CD8-positive, alpha-beta memory T cell (primary cell): ENCODE results near the gene KDM2B. TPM values are rescaled to one million over a fixed set of nuclear protein-coding genes. Genes with fewer than 3 reads are reported as not detected.

Experiments
- CTCF ChIA-PET: fragments of 350-600 bp; sonication (Branson Sonifier 250); formaldehyde crosslinking; loops from one replicate; lab custom pipeline; 2021; ENCODE audit warnings: antibody characterized with exemption; lab: Charles Lee
- POLR2A ChIA-PET: fragments of 350-600 bp; sonication (Branson Sonifier 250); formaldehyde crosslinking; loops from one replicate; lab custom pipeline; 2021; ENCODE audit warnings: antibody characterized with exemption; lab: Charles Lee
- DNase-seq, 5 donors: peaks; one replicate each; pipeline versions ENCODE4 v3.0.0 to v3.0.0-alpha.2; 2020 to 2022; ENCODE audit warnings: mixed read lengths in 1 of 5
- H3K27ac ChIP-seq: one replicate; pipeline ENCODE4 v1.7.0; 2013; ENCODE audit warnings: low read depth, mild to moderate bottlenecking, low read length, moderate library complexity
- H3K27me3 ChIP-seq: 2 replicates; pipeline ENCODE4 v1.7.0; 2013; ENCODE audit warnings: low read length, mild to moderate bottlenecking; ENCODE audit not compliant: insufficient read depth, poor library complexity, severe bottlenecking
- H3K36me3 ChIP-seq: 2 replicates; pipeline ENCODE4 v1.7.0; 2013; ENCODE audit warnings: mild to moderate bottlenecking, low read length, moderate library complexity; ENCODE audit not compliant: insufficient read depth
- H3K4me1 ChIP-seq: 2 replicates; pipeline ENCODE4 v1.7.0; 2013; ENCODE audit warnings: mild to moderate bottlenecking, low read length, moderate library complexity; ENCODE audit not compliant: insufficient read depth
- H3K4me3 ChIP-seq: 2 replicates; pipeline ENCODE4 v1.7.0; 2013; ENCODE audit warnings: mild to moderate bottlenecking, low read length
- H3K9me3 ChIP-seq: 2 replicates; pipeline ENCODE4 v1.7.0; 2013; ENCODE audit warnings: mild to moderate bottlenecking, low read length
- H3K27ac Mint-ChIP-seq, 8 donors: one replicate each; pipeline ENCODE4 v1.8.0; 2020 to 2021; ENCODE audit warnings: mixed read lengths in 8 of 8, mild to moderate bottlenecking in 6 of 8, inconsistent platforms in 3 of 8, moderate library complexity in 3 of 8
- H3K27me3 Mint-ChIP-seq, 2 donors: one replicate each; pipeline ENCODE4 v1.8.0; 2020 to 2021; ENCODE audit warnings: mixed read lengths in 2 of 2, mild to moderate bottlenecking in 1 of 2, moderate library complexity in 1 of 2
- H3K36me3 Mint-ChIP-seq, 3 donors: one replicate each; pipeline ENCODE4 v1.8.0; 2020 to 2021; ENCODE audit warnings: mixed read lengths in 3 of 3, inconsistent platforms in 1 of 3, mild to moderate bottlenecking in 1 of 3
- H3K4me1 Mint-ChIP-seq, 3 donors: one replicate each; pipeline ENCODE4 v1.8.0; 2020 to 2021; ENCODE audit warnings: mixed read lengths in 3 of 3, inconsistent platforms in 1 of 3, mild to moderate bottlenecking in 1 of 3
- H3K4me3 Mint-ChIP-seq, 7 donors: one replicate each; pipeline ENCODE4 v1.8.0; 2020 to 2021; ENCODE audit warnings: mixed read lengths in 7 of 7, mild to moderate bottlenecking in 6 of 7, moderate library complexity in 4 of 7, inconsistent platforms in 2 of 7
- H3K9me3 Mint-ChIP-seq, 5 donors: one replicate each; pipeline ENCODE4 v1.8.0; 2020 to 2022; ENCODE audit warnings: mixed read lengths in 5 of 5, mild to moderate bottlenecking in 3 of 5, moderate library complexity in 2 of 5, inconsistent platforms in 1 of 5
- polyA plus RNA-seq: library from polyadenylated mRNA; unstranded; fragments of 300-500 nt; fragmentation: Illumina TruSeq; gene quantifications from one replicate; pipeline ENCODE4 v1.2.3, GENCODE V29; 2021
- total RNA-seq, 2 experiments: library from RNA; stranded (reverse); gene quantifications; one replicate each; pipeline ENCODE4 v1.2.3, GENCODE V29; 2021

KDM2B gene
- total and polyA plus RNA-seq, 3 experiments from 2014 or later: 18.3 to 64.0 (median 63.2) TPM

DNA sequence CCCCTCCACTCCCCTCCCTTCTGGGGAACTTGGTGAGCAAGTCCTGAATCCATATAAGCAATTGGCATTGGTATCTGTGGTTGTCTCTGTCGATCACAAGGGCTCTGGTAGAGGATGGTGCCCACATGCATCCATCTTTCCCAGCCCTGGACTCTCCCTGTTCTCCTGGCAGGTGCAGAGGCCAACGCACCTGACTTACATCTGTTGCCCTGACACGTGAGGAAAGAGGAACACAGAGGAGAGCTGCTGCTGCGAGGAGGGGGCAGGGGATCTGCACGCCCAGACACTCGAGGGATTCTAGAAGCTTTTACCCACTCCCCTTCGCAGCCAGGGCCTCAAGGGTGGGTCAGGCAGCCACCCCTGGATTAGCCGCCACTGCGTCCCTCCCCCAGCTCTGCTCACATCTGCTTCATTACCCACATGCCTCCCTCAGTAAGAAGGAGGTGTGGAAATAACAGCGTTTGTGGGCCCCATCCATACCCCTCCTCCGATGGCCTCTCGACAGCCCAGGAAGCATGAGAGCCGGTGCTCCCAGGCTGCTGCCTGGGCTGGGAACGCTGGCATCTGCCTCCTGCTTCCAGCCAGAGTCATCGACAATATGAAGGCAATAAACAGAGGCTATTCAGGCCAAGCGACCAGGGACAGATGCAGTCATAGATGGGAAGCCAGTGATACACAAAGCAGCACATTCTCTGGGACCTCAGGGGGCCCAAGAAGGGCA lies 56.5 kb downstream of the KDM2B start:
- H3K9me3 Mint-ChIP-seq: no peaks in the 10 kb centered on the region
- H3K4me1 Mint-ChIP-seq: peaks cover 7 to 25% (median 9%) of the 10 kb centered on the region in 3 donors
- peaks cover 0 to 2% of the 10 kb centered on the region in 2 donors for H3K27me3 Mint-ChIP-seq
- H3K36me3 Mint-ChIP-seq: peaks cover 0 to 60% (median 3%) of the 10 kb centered on the region in 3 donors
- H3K4me3 Mint-ChIP-seq: no peak overlapping the region
- DNase-seq: no peak
- Histone ChIP-seq H3K4me1 (no peaks in the 10 kb centered on the region), H3K9me3 (no peaks in the 10 kb centered on the region), H3K4me3 (no peak overlapping the region), H3K27ac (no peak overlapping the region), H3K27me3 (no peaks in the 10 kb centered on the region), H3K36me3 (peaks cover 4% of the 10 kb centered on the region)
- CTCF ChIA-PET: interaction anchor here (1.3 kb wide), 1 partner anchor 15 kb away, joined by 3 read pairs; no protein-coding TSS in a partner anchor
- peak overlapping the region in 5 of 8 donors; percentile 6 to 85 (median 43) for H3K27ac Mint-ChIP-seq
- POLR2A ChIA-PET: no interaction called here

DNA sequence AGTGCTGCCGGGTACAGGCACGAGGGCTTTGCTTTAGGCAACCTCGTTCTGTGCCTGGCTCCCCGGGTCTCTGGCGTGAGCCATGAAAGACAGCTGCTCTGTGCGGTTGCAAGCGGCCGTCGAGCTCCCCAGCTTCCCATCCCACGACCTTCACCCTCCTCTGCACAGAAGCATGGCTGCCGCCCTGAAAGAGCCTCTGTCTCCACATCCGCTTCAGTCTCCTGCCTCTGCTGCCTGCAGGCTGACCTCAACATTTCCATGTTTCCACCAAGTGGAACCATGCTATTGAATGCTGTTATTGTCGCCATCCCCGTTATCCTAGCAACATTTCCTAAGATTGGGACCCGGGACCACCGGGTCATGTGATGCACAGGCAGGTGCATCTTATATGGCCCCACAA lies 57.1 kb downstream of the KDM2B start:
- H3K27me3 Mint-ChIP-seq: peaks cover 0 to 2% of the 10 kb centered on the region in 2 donors
- POLR2A ChIA-PET: no interaction called here

DNA sequence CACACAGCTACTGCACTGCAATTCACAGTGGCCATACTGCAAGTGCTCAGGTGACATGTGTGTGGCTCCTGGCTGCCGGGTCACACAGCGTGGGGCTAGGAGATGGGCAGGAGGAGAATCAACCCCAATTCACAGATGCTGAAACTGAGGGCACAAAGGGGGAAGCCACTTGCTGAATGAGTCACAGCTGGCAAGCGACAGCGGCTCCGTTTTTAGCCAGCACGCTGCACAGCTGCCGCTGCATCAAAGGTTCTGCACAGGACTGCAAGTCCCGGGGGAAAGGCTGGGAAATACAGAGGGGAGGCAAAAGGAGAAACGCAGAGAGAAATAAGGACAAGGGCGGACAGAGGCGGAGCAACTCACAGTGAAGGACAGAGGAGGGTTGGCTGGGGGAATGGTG lies 57.9 kb downstream of the KDM2B start:
- Histone ChIP-seq H3K4me1 (no peaks in the 10 kb centered on the region), H3K36me3 (peaks cover 2% of the 10 kb centered on the region), H3K27ac (no peak overlapping the region), H3K4me3 (no peak overlapping the region), H3K9me3 (no peaks in the 10 kb centered on the region), H3K27me3 (no peaks in the 10 kb centered on the region)
- CTCF ChIA-PET: no interaction called here
- POLR2A ChIA-PET: interaction anchor here (0.5 kb wide), 1 partner anchor 125 kb away, joined by 4 read pairs; no protein-coding TSS in a partner anchor
- Mint-ChIP-seq H3K27ac (peak overlapping the region in 2 of 8 donors; percentile 58 to 78), H3K27me3 (peaks cover 0 to 2% of the 10 kb centered on the region in 2 donors), H3K36me3 (peaks cover 0 to 58% (median 4%) of the 10 kb centered on the region in 3 donors), H3K9me3 (no peaks in the 10 kb centered on the region), H3K4me3 (no peak overlapping the region), H3K4me1 (peaks cover 3 to 18% (median 4%) of the 10 kb centered on the region in 3 donors)
- DNase-seq: no peak

More for the DNA sequence above, 57.1 kb downstream of the KDM2B start:
- Mint-ChIP-seq H3K9me3 (no peaks in the 10 kb centered on the region), H3K4me3 (no peak overlapping the region), H3K4me1 (peaks cover 3 to 19% (median 6%) of the 10 kb centered on the region in 3 donors), H3K36me3 (peaks cover 0 to 60% (median 4%) of the 10 kb centered on the region in 3 donors), H3K27ac (peak overlapping the region in 3 of 8 donors; percentile 39 to 85 (median 72))
- no peaks in the 10 kb centered on the region for H3K27me3 ChIP-seq
- CTCF ChIA-PET: no interaction called here
- H3K4me1 ChIP-seq: no peaks in the 10 kb centered on the region
- no peak overlapping the region for H3K27ac ChIP-seq
- no peak overlapping the region for H3K4me3 ChIP-seq
- H3K9me3 ChIP-seq: no peaks in the 10 kb centered on the region
- DNase-seq: no peak
- peaks cover 4% of the 10 kb centered on the region for H3K36me3 ChIP-seq

DNA sequence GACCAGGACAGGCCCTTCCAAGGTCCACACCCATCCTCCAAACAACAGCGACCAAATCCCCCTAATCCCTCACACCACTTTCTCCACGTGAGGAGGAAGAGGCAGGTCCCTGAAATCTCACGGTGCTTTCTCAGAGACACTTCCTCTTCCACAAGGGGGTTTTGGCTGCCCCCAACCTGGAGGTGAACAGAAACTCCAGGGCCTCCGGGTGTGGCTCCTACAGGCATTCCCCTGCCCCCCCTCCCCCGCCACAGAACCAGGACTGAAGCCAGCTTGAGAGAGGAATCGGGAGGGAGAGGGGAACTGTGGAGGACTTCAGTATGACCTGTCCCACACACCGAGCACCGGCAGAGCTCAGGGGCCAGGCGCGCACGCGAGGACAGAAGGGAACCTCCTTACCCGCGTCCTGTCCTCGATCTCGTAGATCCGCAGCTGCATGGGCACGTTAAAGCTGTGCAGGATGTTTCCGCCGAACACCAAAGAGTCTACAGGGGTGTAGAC lies 60.2 kb downstream of the KDM2B start:
- no peak overlapping the region for H3K4me3 Mint-ChIP-seq
- no peaks in the 10 kb centered on the region for H3K27me3 ChIP-seq
- no peaks in the 10 kb centered on the region for H3K4me1 ChIP-seq
- no peak overlapping the region for H3K27ac ChIP-seq
- POLR2A ChIA-PET: no interaction called here
- peaks cover 0 to 58% (median 4%) of the 10 kb centered on the region in 3 donors for H3K36me3 Mint-ChIP-seq
- H3K4me3 ChIP-seq: no peak overlapping the region
- no peaks in the 10 kb centered on the region for H3K9me3 ChIP-seq
- H3K36me3 ChIP-seq: no peaks in the 10 kb centered on the region
- no peaks in the 10 kb centered on the region for H3K9me3 Mint-ChIP-seq
- DNase-seq: no peak
- H3K4me1 Mint-ChIP-seq: peaks cover 3 to 23% (median 11%) of the 10 kb centered on the region in 3 donors
- CTCF ChIA-PET: interaction anchor here (1.0 kb wide), 1 partner anchor 13 kb away, joined by 3 read pairs; no protein-coding TSS in a partner anchor
- H3K27me3 Mint-ChIP-seq: peaks cover 0 to 2% of the 10 kb centered on the region in 2 donors
- peak overlapping the region in 1 of 8 donors; percentile 70 for H3K27ac Mint-ChIP-seq

DNA sequence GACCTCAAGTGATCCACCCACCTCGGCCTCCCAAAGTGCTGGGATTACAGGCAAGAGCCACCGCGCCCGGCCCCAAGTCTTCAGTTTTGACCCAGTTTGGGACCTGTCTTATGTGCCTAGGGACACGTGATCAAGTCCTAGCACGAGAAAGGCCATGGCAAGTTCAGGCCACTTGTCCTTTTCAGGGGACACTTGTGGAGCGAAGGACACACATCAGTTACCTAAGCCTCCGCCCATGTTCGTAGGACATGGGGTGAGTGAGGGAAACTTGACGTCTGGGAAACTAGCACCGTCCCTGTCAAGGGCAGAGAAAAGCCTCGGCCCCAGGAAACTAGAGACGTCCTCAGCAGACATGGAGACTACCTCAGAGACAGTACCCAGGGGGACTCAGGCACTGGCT lies 60.7 kb downstream of the KDM2B start:
- ChIA-PET CTCF (no interaction called here), POLR2A (no interaction called here)
- H3K27me3 Mint-ChIP-seq: peaks cover 0 to 2% of the 10 kb centered on the region in 2 donors
- no peaks in the 10 kb centered on the region for H3K27me3 ChIP-seq
- H3K27ac ChIP-seq: no peak overlapping the region
- peaks cover 0 to 56% (median 4%) of the 10 kb centered on the region in 3 donors for H3K36me3 Mint-ChIP-seq
- DNase-seq: no peak
- no peaks in the 10 kb centered on the region for H3K9me3 Mint-ChIP-seq
- no peaks in the 10 kb centered on the region for H3K36me3 ChIP-seq
- H3K4me1 ChIP-seq: no peaks in the 10 kb centered on the region
- H3K4me3 ChIP-seq: no peak overlapping the region
- peaks cover 3 to 26% (median 13%) of the 10 kb centered on the region in 3 donors for H3K4me1 Mint-ChIP-seq
- peak overlapping the region in 2 of 8 donors; percentile 42 to 70 for H3K27ac Mint-ChIP-seq
- H3K4me3 Mint-ChIP-seq: no peak overlapping the region
- no peaks in the 10 kb centered on the region for H3K9me3 ChIP-seq

DNA sequence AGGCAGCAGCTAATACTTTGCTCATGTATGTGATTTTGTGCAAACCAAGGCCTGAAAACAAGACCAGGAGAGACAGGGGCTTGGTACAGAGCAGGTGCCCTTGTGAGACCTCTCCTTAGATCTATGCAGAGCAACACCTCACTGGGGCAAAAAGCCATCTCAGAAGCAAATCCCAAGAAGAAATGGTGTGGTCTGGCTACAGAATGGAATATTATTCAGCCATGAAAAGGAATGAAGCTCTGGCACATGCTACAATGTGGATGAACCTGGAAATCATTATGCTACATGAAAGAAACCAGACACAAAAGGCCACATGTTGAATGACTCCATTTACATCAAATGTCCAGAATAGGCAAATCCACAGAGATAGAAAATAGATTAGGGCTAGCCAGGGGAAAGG lies 61.6 kb downstream of the KDM2B start:
- H3K27me3 Mint-ChIP-seq: peaks cover 0 to 2% of the 10 kb centered on the region in 2 donors
- no peaks in the 10 kb centered on the region for H3K27me3 ChIP-seq
- H3K4me1 ChIP-seq: peaks cover 3% of the 10 kb centered on the region
- H3K36me3 Mint-ChIP-seq: peaks cover 0 to 52% (median 4%) of the 10 kb centered on the region in 3 donors
- no peaks in the 10 kb centered on the region for H3K9me3 Mint-ChIP-seq
- H3K4me3 Mint-ChIP-seq: no peak overlapping the region
- ChIA-PET POLR2A (no interaction called here), CTCF (no interaction called here)
- no peak overlapping the region for H3K27ac ChIP-seq
- H3K4me3 ChIP-seq: no peak overlapping the region
- H3K36me3 ChIP-seq: no peaks in the 10 kb centered on the region
- peaks cover 5 to 28% (median 15%) of the 10 kb centered on the region in 3 donors for H3K4me1 Mint-ChIP-seq
- DNase-seq: no peak
- H3K27ac Mint-ChIP-seq: peak overlapping the region in 1 of 8 donors; percentile 77
- H3K9me3 ChIP-seq: no peaks in the 10 kb centered on the region

DNA sequence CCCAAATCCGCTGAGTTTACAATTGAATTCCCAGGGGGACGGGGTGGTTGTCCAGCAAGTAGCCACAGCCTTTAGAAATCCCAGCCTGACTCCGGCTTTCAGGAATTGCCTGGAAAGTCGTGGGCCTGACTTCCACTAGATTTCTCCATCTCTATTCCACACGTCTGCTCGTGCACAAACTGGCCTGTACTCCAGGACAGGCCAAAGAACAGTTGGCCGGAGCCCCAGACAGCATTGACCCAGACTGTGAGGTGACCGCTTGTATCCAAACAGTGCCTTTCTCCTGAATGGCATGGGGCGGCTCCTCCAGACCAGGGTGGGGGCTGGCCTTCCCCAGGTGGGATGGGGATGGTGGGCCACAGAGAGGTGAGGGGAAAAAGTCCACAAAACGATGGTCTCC lies 62.2 kb downstream of the KDM2B start:
- Histone ChIP-seq H3K4me3 (no peak overlapping the region), H3K27ac (no peak overlapping the region), H3K27me3 (no peaks in the 10 kb centered on the region), H3K4me1 (peaks cover 4% of the 10 kb centered on the region), H3K9me3 (no peaks in the 10 kb centered on the region), H3K36me3 (no peaks in the 10 kb centered on the region)
- H3K36me3 Mint-ChIP-seq: peaks cover 0 to 47% (median 4%) of the 10 kb centered on the region in 3 donors
- DNase-seq: no peak
- peak overlapping the region in 1 of 8 donors; percentile 81 for H3K27ac Mint-ChIP-seq
- POLR2A ChIA-PET: no interaction called here
- peaks cover 6 to 26% (median 19%) of the 10 kb centered on the region in 3 donors for H3K4me1 Mint-ChIP-seq
- H3K27me3 Mint-ChIP-seq: peaks cover 0 to 2% of the 10 kb centered on the region in 2 donors
- H3K9me3 Mint-ChIP-seq: no peaks in the 10 kb centered on the region
- CTCF ChIA-PET: no interaction called here
- no peak overlapping the region for H3K4me3 Mint-ChIP-seq
